SK-N-MC (cell line): ENCODE measurements around the gene SPPL2B.

Experiments used
- EZH2 ChIP-seq: fragments of 200-600 bp; sonication (generic); IDR thresholded peaks from one replicate; pipeline ENCODE4 v1.6.1; 2017; ENCODE audit warnings: antibody characterized with exemption
- FOXP2 ChIP-seq: optimal IDR thresholded peaks from 2 replicates; pipeline ENCODE3; 2011; ENCODE audit warnings: mild to moderate bottlenecking, moderate library complexity; ENCODE audit not compliant: insufficient read depth; ENCODE audit errors: extremely low read length, control extremely low read depth
- POLR2AphosphoS5 ChIP-seq: IDR thresholded peaks from 2 replicates; pipeline ENCODE4 v1.6.1; 2012; ENCODE audit warnings: mild to moderate bottlenecking, low read depth, low read length, borderline replicate concordance

GRCh38 chr19:2338055-2338615, 9.7 kb downstream of the SPPL2B start:
- TF ChIP-seq EZH2 (no peak), POLR2AphosphoS5 (no peak), FOXP2 (no peak)
